ENCODE results near the gene IFNGR1.

Gene IFNGR1

DNA sequence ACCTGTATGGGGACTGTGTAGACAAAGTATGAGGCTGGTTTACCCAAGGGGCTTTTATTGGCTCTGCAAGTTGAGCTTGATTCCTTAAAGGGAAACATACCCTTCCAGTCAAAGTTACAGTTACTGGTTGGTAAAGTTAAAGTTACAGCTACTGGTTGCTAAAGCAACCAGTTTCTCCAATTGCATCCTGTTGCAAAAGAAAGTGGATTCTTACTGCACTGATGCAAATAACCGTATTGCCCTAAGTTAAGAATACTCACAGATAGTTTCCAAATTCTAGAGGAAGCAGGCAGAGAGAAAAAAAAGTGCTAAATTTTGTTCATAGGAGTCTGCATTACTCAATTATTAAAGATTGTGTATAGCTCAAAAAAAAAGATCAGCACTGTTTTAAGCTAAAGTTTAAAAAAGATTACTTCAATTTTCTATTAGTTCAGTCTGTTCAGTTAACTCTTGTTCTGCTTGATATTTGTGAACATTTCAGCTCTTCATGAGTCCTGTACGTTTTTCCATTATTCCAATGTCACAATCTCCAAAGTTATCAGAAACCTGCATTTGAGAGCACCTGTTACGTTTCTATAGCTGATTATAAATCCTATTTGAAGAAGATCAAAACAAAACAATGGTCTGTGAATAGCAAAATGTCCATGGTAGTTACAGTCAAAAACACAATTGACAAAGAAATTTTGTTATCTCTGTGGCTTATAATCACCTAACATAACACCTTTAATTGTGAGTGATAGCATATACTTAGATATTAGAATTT lies 37.1 kb downstream of the IFNGR1 start:
- H3K9ac ChIP-seq = no peak overlapping the region
- no peaks in the 10 kb centered on the region for H4K20me1 ChIP-seq (ENCODE audit: insufficient read depth)
- no peak overlapping the region for H3K4me2 ChIP-seq

DNA sequence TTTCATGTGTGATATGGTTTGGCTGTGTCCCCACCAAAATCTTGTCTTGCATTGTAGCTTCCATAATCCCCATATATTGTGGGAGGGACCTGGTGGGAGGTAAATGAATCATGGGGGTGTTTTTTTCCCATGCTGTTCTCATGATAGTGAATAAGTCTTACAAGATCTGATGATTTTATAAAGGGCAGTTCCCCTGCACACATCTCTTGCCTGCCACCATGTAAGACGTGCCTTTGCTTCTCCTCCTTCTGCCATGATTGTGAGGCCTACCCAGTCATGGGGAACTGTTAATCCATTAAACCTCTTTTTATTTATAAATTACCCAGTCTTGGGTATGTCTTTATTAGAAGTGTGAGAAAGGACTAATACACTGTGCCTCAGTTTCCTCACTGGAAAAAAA lies 41.6 kb downstream of the IFNGR1 start:
- Histone ChIP-seq H3K9ac (no peak overlapping the region), H3K27ac (no peak overlapping the region), H3K4me2 (no peak overlapping the region), H2AFZ (ENCODE audit: low read depth) (no peak overlapping the region), H3K79me2 (ENCODE audit: insufficient read depth, low read depth) (no peaks in the 10 kb centered on the region), H3K4me3 (IDR thresholded peaks at IDR 0.05; ENCODE audit: insufficient read depth, low read depth, low read length) (no peak overlapping the region), H3K36me3 (ENCODE audit: insufficient read depth) (no peaks in the 10 kb centered on the region), H4K20me1 (ENCODE audit: insufficient read depth) (no peaks in the 10 kb centered on the region), H3K4me1 (ENCODE audit: low read depth, poor library complexity, severe bottlenecking) (no peaks in the 10 kb centered on the region), H3K27me3 (ENCODE audit: insufficient read depth, low read depth) (no peaks in the 10 kb centered on the region)
- TF ChIP-seq, protein P1, sequence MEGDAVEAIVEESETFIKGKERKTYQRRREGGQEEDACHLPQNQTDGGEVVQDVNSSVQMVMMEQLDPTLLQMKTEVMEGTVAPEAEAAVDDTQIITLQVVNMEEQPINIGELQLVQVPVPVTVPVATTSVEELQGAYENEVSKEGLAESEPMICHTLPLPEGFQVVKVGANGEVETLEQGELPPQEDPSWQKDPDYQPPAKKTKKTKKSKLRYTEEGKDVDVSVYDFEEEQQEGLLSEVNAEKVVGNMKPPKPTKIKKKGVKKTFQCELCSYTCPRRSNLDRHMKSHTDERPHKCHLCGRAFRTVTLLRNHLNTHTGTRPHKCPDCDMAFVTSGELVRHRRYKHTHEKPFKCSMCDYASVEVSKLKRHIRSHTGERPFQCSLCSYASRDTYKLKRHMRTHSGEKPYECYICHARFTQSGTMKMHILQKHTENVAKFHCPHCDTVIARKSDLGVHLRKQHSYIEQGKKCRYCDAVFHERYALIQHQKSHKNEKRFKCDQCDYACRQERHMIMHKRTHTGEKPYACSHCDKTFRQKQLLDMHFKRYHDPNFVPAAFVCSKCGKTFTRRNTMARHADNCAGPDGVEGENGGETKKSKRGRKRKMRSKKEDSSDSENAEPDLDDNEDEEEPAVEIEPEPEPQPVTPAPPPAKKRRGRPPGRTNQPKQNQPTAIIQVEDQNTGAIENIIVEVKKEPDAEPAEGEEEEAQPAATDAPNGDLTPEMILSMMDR (conservative IDR thresholded peaks at IDR 0.05; ENCODE audit: low read depth, low read length) = no peak

More for the DNA sequence above, 37.1 kb downstream of the IFNGR1 start:
- TF ChIP-seq, protein P1 (conservative IDR thresholded peaks at IDR 0.05; ENCODE audit: low read depth, low read length) = no peak
- no peak overlapping the region for H2AFZ ChIP-seq (ENCODE audit: low read depth)
- no peaks in the 10 kb centered on the region for H3K79me2 ChIP-seq (ENCODE audit: insufficient read depth, low read depth)
- no peak overlapping the region for H3K27ac ChIP-seq
- H3K36me3 ChIP-seq (ENCODE audit: insufficient read depth) = no peaks in the 10 kb centered on the region
- no peak overlapping the region for H3K4me3 ChIP-seq (IDR thresholded peaks at IDR 0.05; ENCODE audit: insufficient read depth, low read depth, low read length)
- no peaks in the 10 kb centered on the region for H3K4me1 ChIP-seq (ENCODE audit: low read depth, poor library complexity, severe bottlenecking)
- H3K27me3 ChIP-seq (ENCODE audit: insufficient read depth, low read depth) = no peaks in the 10 kb centered on the region

DNA sequence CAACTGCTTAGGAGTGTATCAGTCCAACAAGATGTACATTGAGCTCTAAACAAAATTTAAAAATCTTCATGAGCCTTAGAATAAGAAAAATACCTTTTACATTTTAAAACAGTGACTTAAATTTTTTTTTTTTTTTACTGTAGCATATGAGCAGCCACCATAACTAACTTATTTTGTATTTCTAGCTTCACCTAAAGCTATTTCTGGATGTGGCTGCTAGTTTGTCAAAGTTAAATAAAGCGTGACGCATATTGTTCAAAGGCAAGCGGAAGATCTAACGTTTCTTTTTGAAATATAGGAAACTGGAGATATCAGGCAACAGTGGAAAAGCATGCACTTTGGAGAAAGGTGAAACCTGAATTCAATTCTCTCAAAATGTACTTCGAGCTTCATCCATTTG lies 42.5 kb downstream of the IFNGR1 start:
- Histone ChIP-seq H3K27me3 (ENCODE audit: insufficient read depth, low read depth) (no peaks in the 10 kb centered on the region), H3K27ac (no peak overlapping the region), H3K4me2 (no peak overlapping the region), H2AFZ (ENCODE audit: low read depth) (no peak overlapping the region), H3K9ac (no peak overlapping the region), H4K20me1 (ENCODE audit: insufficient read depth) (no peaks in the 10 kb centered on the region), H3K79me2 (ENCODE audit: insufficient read depth, low read depth) (no peaks in the 10 kb centered on the region), H3K4me1 (ENCODE audit: low read depth, poor library complexity, severe bottlenecking) (no peaks in the 10 kb centered on the region), H3K4me3 (IDR thresholded peaks at IDR 0.05; ENCODE audit: insufficient read depth, low read depth, low read length) (no peak overlapping the region), H3K36me3 (ENCODE audit: insufficient read depth) (no peaks in the 10 kb centered on the region)
- TF ChIP-seq, protein P1 (conservative IDR thresholded peaks at IDR 0.05; ENCODE audit: low read depth, low read length) = no peak

DNA sequence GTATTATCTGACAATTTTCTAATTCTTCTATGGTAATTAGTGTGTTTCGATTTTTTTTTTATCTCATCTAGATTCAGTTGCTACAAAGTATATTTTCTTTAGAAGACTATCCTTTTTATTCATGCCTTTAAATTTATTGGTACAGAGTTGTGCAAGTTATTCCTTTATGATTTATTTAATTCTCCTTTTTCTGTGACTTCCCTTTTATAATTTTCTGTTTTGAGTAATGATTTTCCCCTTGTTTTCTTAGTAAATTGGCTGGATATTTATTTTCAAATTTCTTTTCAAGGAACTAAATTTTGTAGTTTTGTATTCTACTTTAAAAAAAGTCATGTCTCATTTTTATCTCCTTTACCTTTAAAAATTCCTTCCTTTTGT lies 43.3 kb downstream of the IFNGR1 start:
- H3K9ac ChIP-seq = no peak overlapping the region
- H3K4me1 ChIP-seq (ENCODE audit: low read depth, poor library complexity, severe bottlenecking) = no peaks in the 10 kb centered on the region
- H3K4me3 ChIP-seq (IDR thresholded peaks at IDR 0.05; ENCODE audit: insufficient read depth, low read depth, low read length) = no peak overlapping the region
- H3K79me2 ChIP-seq (ENCODE audit: insufficient read depth, low read depth) = no peaks in the 10 kb centered on the region
- no peaks in the 10 kb centered on the region for H4K20me1 ChIP-seq (ENCODE audit: insufficient read depth)
- H3K36me3 ChIP-seq (ENCODE audit: insufficient read depth) = no peaks in the 10 kb centered on the region
- no peaks in the 10 kb centered on the region for H3K27me3 ChIP-seq (ENCODE audit: insufficient read depth, low read depth)
- no peak overlapping the region for H3K4me2 ChIP-seq
- H2AFZ ChIP-seq (ENCODE audit: low read depth) = no peak overlapping the region
- H3K27ac ChIP-seq = no peak overlapping the region
- TF ChIP-seq, protein P1 (conservative IDR thresholded peaks at IDR 0.05; ENCODE audit: low read depth, low read length) = no peak

All from KMS-11 (cell line).